Measurements from ENCODE around the gene CCNYL1.

Gene CCNYL1

DNA sequence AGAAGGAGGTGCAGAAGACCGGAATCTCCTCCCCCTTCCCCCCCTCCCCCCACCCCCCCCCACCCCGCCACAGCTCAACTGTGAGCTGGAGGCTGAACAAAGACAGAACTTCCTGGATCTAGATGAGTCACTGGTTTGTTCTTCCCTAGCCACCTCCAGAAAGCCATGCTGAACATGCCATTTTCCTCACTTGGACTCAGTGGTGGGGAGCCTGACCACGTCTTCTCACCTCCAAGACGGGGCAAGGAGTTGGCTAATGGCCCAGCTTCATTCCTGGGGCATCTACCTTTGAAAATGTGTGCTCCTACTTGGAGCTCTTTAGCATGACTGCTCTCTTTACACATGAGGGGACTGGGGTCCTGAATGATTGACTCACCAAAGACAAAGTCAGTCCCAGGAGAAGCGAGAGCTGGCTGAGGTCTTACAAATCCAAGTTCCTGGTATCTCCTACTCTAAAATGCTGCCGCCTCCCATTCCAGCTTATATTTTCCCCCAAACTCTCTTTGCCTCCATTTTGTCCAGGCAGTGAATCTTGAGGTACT lies 80.9 kb downstream of the CCNYL1 start:
- FAIRE-seq (no peak), DNase-seq (ENCODE audit: insufficient read length, low spot score) (no peak)
- TF ChIP-seq POLR2AphosphoS5 (IDR thresholded peaks at IDR 0.05; ENCODE audit: low read depth, low read length): no peak
- TF ChIP-seq PAX5 (IDR thresholded peaks at IDR 0.05; ENCODE audit: insufficient read depth, low read length, severe bottlenecking): no peak
- TF ChIP-seq POU2F2 (IDR thresholded peaks at IDR 0.05; ENCODE audit: low read depth, low read length): no peak
- no peak for TF ChIP-seq SPI1 (IDR thresholded peaks at IDR 0.05; ENCODE audit: low read depth, low read length)
- no peak for TF ChIP-seq POLR2A (IDR thresholded peaks at IDR 0.05; ENCODE audit: low read depth, low read length)
- no peak for TF ChIP-seq TAF1 (IDR thresholded peaks at IDR 0.05; ENCODE audit: low read depth, low read length)

DNA sequence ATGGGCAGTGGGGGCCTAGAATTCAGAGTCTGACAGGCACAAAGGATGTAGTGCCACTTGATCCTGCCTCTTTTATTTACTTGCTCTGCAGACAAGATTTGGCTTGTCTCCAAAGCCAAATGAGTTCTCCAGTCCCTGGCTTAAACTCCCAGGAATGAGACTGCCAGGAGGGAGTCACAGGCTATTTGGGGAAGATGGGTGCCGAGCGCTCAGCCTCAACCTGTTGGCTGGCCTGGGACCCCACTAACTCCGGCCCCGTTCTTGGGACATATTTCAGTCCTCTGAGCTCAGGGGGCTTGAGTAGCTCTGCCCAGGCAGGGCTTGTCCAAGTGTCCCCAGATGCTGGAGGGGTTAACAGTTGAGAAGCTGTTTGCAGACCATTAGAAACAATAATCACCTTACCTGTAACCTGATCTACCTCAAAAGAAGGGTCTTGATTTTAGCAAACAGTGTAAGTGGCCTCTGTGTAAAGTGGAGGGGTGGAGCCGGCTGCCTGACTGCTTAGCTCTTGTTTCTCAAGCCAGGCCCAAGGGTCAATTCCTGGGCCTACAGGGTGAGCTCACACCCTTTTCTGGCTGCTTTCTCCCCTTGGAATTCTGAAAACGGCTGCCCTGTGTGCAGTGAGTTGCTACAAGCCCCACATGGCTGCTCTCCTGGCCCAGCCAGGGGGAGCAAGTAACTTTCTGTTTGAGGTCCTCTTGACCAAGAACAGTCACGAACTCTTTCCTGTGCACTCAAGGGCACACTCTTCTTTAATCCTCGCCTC lies 85.3 kb downstream of the CCNYL1 start:
- DNase-seq (ENCODE audit: insufficient read length, low spot score): no peak
- FAIRE-seq: no peak
- TF ChIP-seq POU2F2 (IDR thresholded peaks at IDR 0.05; ENCODE audit: low read depth, low read length): no peak
- TF ChIP-seq TAF1 (IDR thresholded peaks at IDR 0.05; ENCODE audit: low read depth, low read length): no peak
- TF ChIP-seq SPI1 (IDR thresholded peaks at IDR 0.05; ENCODE audit: low read depth, low read length): no peak
- TF ChIP-seq POLR2A (IDR thresholded peaks at IDR 0.05; ENCODE audit: low read depth, low read length): no peak
- no peak for TF ChIP-seq PAX5 (IDR thresholded peaks at IDR 0.05; ENCODE audit: insufficient read depth, low read length, severe bottlenecking)
- no peak for TF ChIP-seq POLR2AphosphoS5 (IDR thresholded peaks at IDR 0.05; ENCODE audit: low read depth, low read length)

DNA sequence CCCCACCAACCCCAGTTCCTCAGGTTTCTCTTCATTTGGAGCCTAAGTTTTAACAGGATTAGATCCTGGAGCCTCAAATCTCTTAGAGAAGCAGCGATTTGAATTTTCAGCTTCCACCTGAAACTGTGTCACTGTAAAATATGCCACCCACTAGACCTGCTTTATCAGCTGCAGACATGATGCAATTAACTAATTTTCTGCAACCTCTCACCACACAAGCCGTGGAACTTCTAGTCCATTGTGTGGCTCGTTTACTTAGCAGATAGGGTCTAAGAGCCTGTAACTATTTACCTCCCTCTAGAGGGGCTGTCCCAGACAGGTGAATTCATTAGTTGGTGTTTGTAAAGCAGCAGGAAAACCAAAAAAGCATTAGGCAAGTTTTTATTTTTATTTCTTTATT lies 89.8 kb downstream of the CCNYL1 start:
- TF ChIP-seq POLR2A (IDR thresholded peaks at IDR 0.05; ENCODE audit: low read depth, low read length): no peak
- TF ChIP-seq TAF1 (IDR thresholded peaks at IDR 0.05; ENCODE audit: low read depth, low read length): no peak
- no peak for TF ChIP-seq POLR2AphosphoS5 (IDR thresholded peaks at IDR 0.05; ENCODE audit: low read depth, low read length)
- no peak for TF ChIP-seq PAX5 (IDR thresholded peaks at IDR 0.05; ENCODE audit: insufficient read depth, low read length, severe bottlenecking)
- no peak for TF ChIP-seq POU2F2 (IDR thresholded peaks at IDR 0.05; ENCODE audit: low read depth, low read length)
- TF ChIP-seq SPI1 (IDR thresholded peaks at IDR 0.05; ENCODE audit: low read depth, low read length): no peak
- DNase-seq (ENCODE audit: insufficient read length, low spot score): no peak
- no peak for FAIRE-seq

DNA sequence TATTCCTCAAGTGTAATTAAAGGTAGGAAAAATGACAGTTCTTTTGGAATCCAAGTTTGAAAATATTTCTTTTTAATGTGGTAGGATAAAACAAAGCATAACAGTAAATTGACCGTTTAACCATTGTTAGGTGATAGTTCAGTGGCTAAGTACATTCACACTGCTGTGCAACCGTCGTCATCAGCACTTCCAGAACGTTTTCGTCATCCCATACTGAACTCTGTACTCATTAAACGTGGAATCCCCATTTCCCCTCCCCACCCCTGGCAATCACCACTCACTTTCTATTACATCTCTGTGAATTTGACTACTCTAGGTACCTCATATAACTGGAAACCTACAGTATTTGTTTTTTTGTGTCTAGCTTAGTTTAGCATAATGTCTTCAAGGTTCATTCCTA lies 91.2 kb downstream of the CCNYL1 start:
- DNase-seq (ENCODE audit: insufficient read length, low spot score): no peak
- no peak for TF ChIP-seq POLR2A (IDR thresholded peaks at IDR 0.05; ENCODE audit: low read depth, low read length)
- no peak for TF ChIP-seq POLR2AphosphoS5 (IDR thresholded peaks at IDR 0.05; ENCODE audit: low read depth, low read length)
- no peak for TF ChIP-seq PAX5 (IDR thresholded peaks at IDR 0.05; ENCODE audit: insufficient read depth, low read length, severe bottlenecking)
- TF ChIP-seq POU2F2 (IDR thresholded peaks at IDR 0.05; ENCODE audit: low read depth, low read length): no peak
- TF ChIP-seq TAF1 (IDR thresholded peaks at IDR 0.05; ENCODE audit: low read depth, low read length): no peak
- TF ChIP-seq SPI1 (IDR thresholded peaks at IDR 0.05; ENCODE audit: low read depth, low read length): no peak
- peak; percentile 23 for FAIRE-seq

Measured in GM12891 (cell line).